Measurements from ENCODE around the gene BLMH. TPM values are rescaled to one million over a fixed set of nuclear protein-coding genes. Genes with fewer than 3 reads are reported as not detected.

Gene BLMH
- total and polyA plus RNA-seq, 4 donors, result 45.3 to 63.7 (median 57.8) TPM

GRCh38 chr17:30263552-30264333, 28.0 kb downstream of the BLMH start:
- Histone ChIP-seq H3K9me3 (ENCODE audit: control insufficient read depth, insufficient read depth, low read length) (no peaks in the 10 kb centered on the region), H3K27me3 (ENCODE audit: control insufficient read depth, insufficient read depth, low read length) (no peaks in the 10 kb centered on the region), H3K36me3 (ENCODE audit: control insufficient read depth, insufficient read depth, low read length) (peaks cover 17% of the 10 kb centered on the region), H3K27ac (ENCODE audit: low read depth, low read length) (peak overlapping the region; percentile 3), H3K4me3 (ENCODE audit: low read depth, low read length) (no peak overlapping the region), H3K4me1 (ENCODE audit: control insufficient read depth, insufficient read depth, low read length) (no peaks in the 10 kb centered on the region)
- DNase-seq (ENCODE audit: low read depth in 4 of 6, low spot score in 6 of 6), result peak in 1 of 6 donors; percentile 36
- WGBS (ENCODE audit: insufficient coverage), result no CpG with 5 or more reads among the region's 2 CpGs

- H3K9me3 ChIP-seq (ENCODE audit: control insufficient read depth, insufficient read depth, low read length), result no peaks in the 10 kb centered on the region
- no peak for DNase-seq (ENCODE audit: low read depth in 4 of 6, low spot score in 6 of 6)
- H3K27me3 ChIP-seq (ENCODE audit: control insufficient read depth, insufficient read depth, low read length), result no peaks in the 10 kb centered on the region
- no peak overlapping the region for H3K4me3 ChIP-seq (ENCODE audit: low read depth, low read length)
- no peak overlapping the region for H3K27ac ChIP-seq (ENCODE audit: low read depth, low read length)
- no CpG with 5 or more reads among the region's 5 CpGs for WGBS (ENCODE audit: insufficient coverage)
- H3K4me1 ChIP-seq (ENCODE audit: control insufficient read depth, insufficient read depth, low read length), result no peaks in the 10 kb centered on the region
- peaks cover 21% of the 10 kb centered on the region for H3K36me3 ChIP-seq (ENCODE audit: control insufficient read depth, insufficient read depth, low read length)
These were observed 34.8 kb downstream of the BLMH start for GRCh38 chr17:30256756-30257506.

GRCh38 chr17:30254150-30254549, 37.6 kb downstream of the BLMH start:
- Histone ChIP-seq H3K27ac (ENCODE audit: low read depth, low read length) (no peak overlapping the region), H3K36me3 (ENCODE audit: control insufficient read depth, insufficient read depth, low read length) (peaks cover 16% of the 10 kb centered on the region), H3K9me3 (ENCODE audit: control insufficient read depth, insufficient read depth, low read length) (no peaks in the 10 kb centered on the region), H3K4me1 (ENCODE audit: control insufficient read depth, insufficient read depth, low read length) (no peaks in the 10 kb centered on the region), H3K4me3 (ENCODE audit: low read depth, low read length) (no peak overlapping the region), H3K27me3 (ENCODE audit: control insufficient read depth, insufficient read depth, low read length) (no peaks in the 10 kb centered on the region)
- 50% methylated on average over 1 of the region's 1 CpG for WGBS (ENCODE audit: insufficient coverage)
- no peak for DNase-seq (ENCODE audit: low read depth in 4 of 6, low spot score in 6 of 6)

GRCh38 chr17:30253312-30253711, 38.4 kb downstream of the BLMH start:
- WGBS (ENCODE audit: insufficient coverage), result 100% methylated on average over 2 of the region's 7 CpGs
- Histone ChIP-seq H3K4me1 (ENCODE audit: control insufficient read depth, insufficient read depth, low read length) (no peaks in the 10 kb centered on the region), H3K4me3 (ENCODE audit: low read depth, low read length) (no peak overlapping the region), H3K9me3 (ENCODE audit: control insufficient read depth, insufficient read depth, low read length) (no peaks in the 10 kb centered on the region), H3K36me3 (ENCODE audit: control insufficient read depth, insufficient read depth, low read length) (peaks cover 22% of the 10 kb centered on the region), H3K27ac (ENCODE audit: low read depth, low read length) (no peak overlapping the region), H3K27me3 (ENCODE audit: control insufficient read depth, insufficient read depth, low read length) (no peaks in the 10 kb centered on the region)
- no peak for DNase-seq (ENCODE audit: low read depth in 4 of 6, low spot score in 6 of 6)

- Histone ChIP-seq H3K36me3 (ENCODE audit: control insufficient read depth, insufficient read depth, low read length) (peaks cover 22% of the 10 kb centered on the region), H3K4me3 (ENCODE audit: low read depth, low read length) (no peak overlapping the region), H3K4me1 (ENCODE audit: control insufficient read depth, insufficient read depth, low read length) (no peaks in the 10 kb centered on the region), H3K27me3 (ENCODE audit: control insufficient read depth, insufficient read depth, low read length) (no peaks in the 10 kb centered on the region), H3K9me3 (ENCODE audit: control insufficient read depth, insufficient read depth, low read length) (no peaks in the 10 kb centered on the region), H3K27ac (ENCODE audit: low read depth, low read length) (no peak overlapping the region)
- DNase-seq (ENCODE audit: low read depth in 4 of 6, low spot score in 6 of 6), result no peak
These were observed 39.8 kb downstream of the BLMH start for GRCh38 chr17:30251931-30252330.

GRCh38 chr17:30249460-30249859, 42.3 kb downstream of the BLMH start:
- Histone ChIP-seq H3K27ac (ENCODE audit: low read depth, low read length) (no peak overlapping the region), H3K9me3 (ENCODE audit: control insufficient read depth, insufficient read depth, low read length) (no peaks in the 10 kb centered on the region), H3K4me1 (ENCODE audit: control insufficient read depth, insufficient read depth, low read length) (no peaks in the 10 kb centered on the region), H3K27me3 (ENCODE audit: control insufficient read depth, insufficient read depth, low read length) (no peaks in the 10 kb centered on the region), H3K4me3 (ENCODE audit: low read depth, low read length) (no peak overlapping the region), H3K36me3 (ENCODE audit: control insufficient read depth, insufficient read depth, low read length) (peaks cover 10% of the 10 kb centered on the region)
- WGBS (ENCODE audit: insufficient coverage), result 100% methylated on average over 1 of the region's 5 CpGs
- no peak for DNase-seq (ENCODE audit: low read depth in 4 of 6, low spot score in 6 of 6)

- no peak overlapping the region for H3K4me3 ChIP-seq (ENCODE audit: low read depth, low read length)
- DNase-seq (ENCODE audit: low read depth in 4 of 6, low spot score in 6 of 6), result no peak
- peaks cover 10% of the 10 kb centered on the region for H3K36me3 ChIP-seq (ENCODE audit: control insufficient read depth, insufficient read depth, low read length)
- H3K4me1 ChIP-seq (ENCODE audit: control insufficient read depth, insufficient read depth, low read length), result no peaks in the 10 kb centered on the region
- no peak overlapping the region for H3K27ac ChIP-seq (ENCODE audit: low read depth, low read length)
- no peaks in the 10 kb centered on the region for H3K9me3 ChIP-seq (ENCODE audit: control insufficient read depth, insufficient read depth, low read length)
- no peaks in the 10 kb centered on the region for H3K27me3 ChIP-seq (ENCODE audit: control insufficient read depth, insufficient read depth, low read length)
- WGBS (ENCODE audit: insufficient coverage), result 88% methylated on average over 2 of the region's 2 CpGs
These were observed 43.0 kb downstream of the BLMH start for GRCh38 chr17:30248786-30249185.

- Histone ChIP-seq H3K4me3 (ENCODE audit: low read depth, low read length) (no peak overlapping the region), H3K27me3 (ENCODE audit: control insufficient read depth, insufficient read depth, low read length) (no peaks in the 10 kb centered on the region), H3K4me1 (ENCODE audit: control insufficient read depth, insufficient read depth, low read length) (no peaks in the 10 kb centered on the region), H3K9me3 (ENCODE audit: control insufficient read depth, insufficient read depth, low read length) (no peaks in the 10 kb centered on the region), H3K36me3 (ENCODE audit: control insufficient read depth, insufficient read depth, low read length) (peaks cover 5% of the 10 kb centered on the region), H3K27ac (ENCODE audit: low read depth, low read length) (no peak overlapping the region)
- WGBS (ENCODE audit: insufficient coverage), result 100% methylated on average over 1 of the region's 7 CpGs
- no peak for DNase-seq (ENCODE audit: low read depth in 4 of 6, low spot score in 6 of 6)
These were observed 45.3 kb downstream of the BLMH start for GRCh38 chr17:30246460-30246859.

GRCh38 chr17:30244853-30245385, 46.8 kb downstream of the BLMH start:
- H3K4me3 ChIP-seq (ENCODE audit: low read depth, low read length), result no peak overlapping the region

More at GRCh38 chr17:30244853-30245385, 46.8 kb downstream of the BLMH start:
- H3K27me3 ChIP-seq (ENCODE audit: control insufficient read depth, insufficient read depth, low read length), result peaks cover 2% of the 10 kb centered on the region
- no peaks in the 10 kb centered on the region for H3K9me3 ChIP-seq (ENCODE audit: control insufficient read depth, insufficient read depth, low read length)
- peaks cover 5% of the 10 kb centered on the region for H3K36me3 ChIP-seq (ENCODE audit: control insufficient read depth, insufficient read depth, low read length)
- DNase-seq (ENCODE audit: low read depth in 4 of 6, low spot score in 6 of 6), result no peak
- 94% methylated on average over 4 of the region's 4 CpGs for WGBS (ENCODE audit: insufficient coverage)
- no peak overlapping the region for H3K27ac ChIP-seq (ENCODE audit: low read depth, low read length)
- H3K4me1 ChIP-seq (ENCODE audit: control insufficient read depth, insufficient read depth, low read length), result no peaks in the 10 kb centered on the region
